Stimulated activated CD8-positive, alpha-beta memory T cell treated with anti-CD3 and anti-CD28 coated beads, Interleukin-12 subunit alpha, Interleukin-12 subunit beta, amount 100 ng/mL, for 24 hours (primary cell): Measurements from ENCODE around the gene WRNIP1.
"Not testable (repeated sequence)": the region's sequence is repeated elsewhere in the genome, so short reads cannot be mapped to it uniquely, and the experiment has no call there.

ENCODE experiments used
- DNase-seq: peaks from one replicate; pipeline ENCODE4 v3.0.0-alpha.2; 2020; ENCODE audit errors: extremely low read depth

The WRNIP1 gene

GRCh38 chr6:2784930-2785329 is 19.7 kb downstream of the WRNIP1 start:
- no peak for DNase-seq

GRCh38 chr6:2786269-2786668 is 21.1 kb downstream of the WRNIP1 start:
- DNase-seq: no peak

GRCh38 chr6:2790588-2791449 is 25.6 kb downstream of the WRNIP1 start:
- no peak for DNase-seq

GRCh38 chr6:2791450-2791974 is 26.3 kb downstream of the WRNIP1 start:
- no peak for DNase-seq

- no peak for DNase-seq
Measured at GRCh38 chr6:2792330-2793110, 27.3 kb downstream of the WRNIP1 start.

GRCh38 chr6:2793534-2794151 is 28.4 kb downstream of the WRNIP1 start:
- DNase-seq: no peak

GRCh38 chr6:2794171-2794730 is 29.1 kb downstream of the WRNIP1 start:
- DNase-seq: no peak

- DNase-seq: no peak
Measured at GRCh38 chr6:2795162-2795561, 30.0 kb downstream of the WRNIP1 start.

GRCh38 chr6:2795956-2796355 is 30.8 kb downstream of the WRNIP1 start:
- DNase-seq: no peak

GRCh38 chr6:2796861-2797260 is 31.7 kb downstream of the WRNIP1 start:
- no peak for DNase-seq

GRCh38 chr6:2797564-2798031 is 32.4 kb downstream of the WRNIP1 start:
- DNase-seq: no peak

- no peak for DNase-seq
Measured at GRCh38 chr6:2798586-2799134, 33.5 kb downstream of the WRNIP1 start.

GRCh38 chr6:2799936-2800527 is 34.8 kb downstream of the WRNIP1 start:
- no peak for DNase-seq

- DNase-seq: no peak
Measured at GRCh38 chr6:2800552-2801316, 35.5 kb downstream of the WRNIP1 start.

- not testable (repeated sequence) for DNase-seq
Measured at GRCh38 chr6:2801687-2802086, 36.5 kb downstream of the WRNIP1 start.

GRCh38 chr6:2802521-2803060 is 37.4 kb downstream of the WRNIP1 start:
- no peak for DNase-seq

- no peak for DNase-seq
Measured at GRCh38 chr6:2803731-2804429, 38.7 kb downstream of the WRNIP1 start.

- DNase-seq: no peak
Measured at GRCh38 chr6:2804516-2804915, 39.3 kb downstream of the WRNIP1 start.

GRCh38 chr6:2805031-2805430 is 39.8 kb downstream of the WRNIP1 start:
- DNase-seq: no peak
